Activated CD4-positive, CD25-positive, alpha-beta regulatory T cell treated with anti-CD3 and anti-CD28 coated beads, Interleukin-2, amount 50 U/mL, for 72 hours (primary cell): ENCODE measurements around the gene PAX7.
"Not testable (repeated sequence)": the region's sequence is repeated elsewhere in the genome, so short reads cannot be mapped to it uniquely, and the experiment has no call there.

Experiments
- DNase-seq: peaks from one replicate; pipeline ENCODE4 v3.0.0; 2021

Gene PAX7

GRCh38 chr1:18734461-18735223 lies 104.0 kb downstream of the PAX7 start:
- DNase-seq: no peak

- DNase-seq: no peak
Measured at GRCh38 chr1:18735224-18735997, 104.8 kb downstream of the PAX7 start.

GRCh38 chr1:18736958-18737357 lies 106.3 kb downstream of the PAX7 start:
- DNase-seq: no peak

- no peak for DNase-seq
Measured at GRCh38 chr1:18738126-18738525, 107.5 kb downstream of the PAX7 start.

- DNase-seq: no peak
Measured at GRCh38 chr1:18738617-18739016, 108.0 kb downstream of the PAX7 start.

GRCh38 chr1:18739408-18739807 lies 108.8 kb downstream of the PAX7 start:
- DNase-seq: no peak

GRCh38 chr1:18739897-18740296 lies 109.3 kb downstream of the PAX7 start:
- no peak for DNase-seq

- no peak for DNase-seq
Measured at GRCh38 chr1:18740617-18741016, 110.0 kb downstream of the PAX7 start.

GRCh38 chr1:18743233-18743632 lies 112.6 kb downstream of the PAX7 start:
- no peak for DNase-seq

GRCh38 chr1:18744381-18744780 lies 113.7 kb downstream of the PAX7 start:
- DNase-seq: not testable (repeated sequence)

GRCh38 chr1:18746981-18747380 lies 116.3 kb downstream of the PAX7 start:
- DNase-seq: no peak

GRCh38 chr1:18747671-18748070 lies 117.0 kb downstream of the PAX7 start:
- DNase-seq: no peak

GRCh38 chr1:18748435-18748834 lies 117.8 kb downstream of the PAX7 start:
- no peak for DNase-seq

- DNase-seq: no peak
Measured at GRCh38 chr1:18749569-18749968, 118.9 kb downstream of the PAX7 start.

- no peak for DNase-seq
Measured at GRCh38 chr1:18750600-18750999, 120.0 kb downstream of the PAX7 start.

- no peak for DNase-seq
Measured at GRCh38 chr1:18751425-18751824, 120.8 kb downstream of the PAX7 start.

GRCh38 chr1:18752409-18752808 lies 121.8 kb downstream of the PAX7 start:
- DNase-seq: no peak

- no peak for DNase-seq
Measured at GRCh38 chr1:18760156-18760555, 129.5 kb downstream of the PAX7 start.

GRCh38 chr1:18761948-18762840 lies 131.5 kb downstream of the PAX7 start:
- DNase-seq: no peak

GRCh38 chr1:18764362-18764761 lies 133.7 kb downstream of the PAX7 start:
- DNase-seq: no peak

- no peak for DNase-seq
Measured at GRCh38 chr1:18765725-18766124, 135.1 kb downstream of the PAX7 start.

- no peak for DNase-seq
Measured at GRCh38 chr1:18766328-18766727, 135.7 kb downstream of the PAX7 start.

- DNase-seq: not testable (repeated sequence)
Measured at GRCh38 chr1:18767576-18767975, 136.9 kb downstream of the PAX7 start.
